Suprapubic skin (tissue), 4 donors: ENCODE data around the gene UBE2N. TPM values are rescaled to one million over a fixed set of nuclear protein-coding genes. Genes with fewer than 3 reads are reported as not detected.
"Not testable (repeated sequence)": the region's sequence is repeated elsewhere in the genome, so short reads cannot be mapped to it uniquely, and the experiment has no call there.

Experiments
- DNase-seq, 2 donors: peaks; one replicate each; pipeline ENCODE4 v3.0.0-alpha.2; 2019; ENCODE audit warnings: low spot score in 2 of 2
- H3K27ac ChIP-seq: fragments of 200-600 bp; sonication (generic); one replicate; pipeline ENCODE4 v1.5.1; 2019
- H3K27me3 ChIP-seq: fragments of 200-600 bp; sonication (generic); one replicate; pipeline ENCODE4 v1.5.1; 2019
- H3K36me3 ChIP-seq: fragments of 200-600 bp; sonication (generic); one replicate; pipeline ENCODE4 v1.5.1; 2019
- H3K4me1 ChIP-seq: fragments of 200-600 bp; sonication (generic); one replicate; pipeline ENCODE4 v1.5.1; 2019
- H3K4me3 ChIP-seq: fragments of 200-600 bp; sonication (generic); one replicate; pipeline ENCODE4 v1.5.1; 2019; ENCODE audit warnings: mild to moderate bottlenecking
- H3K9me3 ChIP-seq: fragments of 200-600 bp; sonication (generic); one replicate; pipeline ENCODE4 v1.5.1; 2019
- EP300 ChIP-seq: sonication (generic); formaldehyde crosslinking; IDR thresholded peaks from one replicate; pipeline ENCODE4 v1.6.1; 2017; ENCODE audit warnings: antibody characterized with exemption
- POLR2A ChIP-seq, 2 donors: fragments of 450-650 bp; IDR thresholded peaks; one replicate each; pipeline ENCODE4 v1.6.1; 2017; ENCODE audit warnings: antibody characterized with exemption in 2 of 2, mild to moderate bottlenecking in 2 of 2, moderate library complexity in 2 of 2
- POLR2AphosphoS5 ChIP-seq, 3 donors: sonication (generic); formaldehyde crosslinking; IDR thresholded peaks; one replicate each; pipeline ENCODE4 v1.6.1; 2017; ENCODE audit warnings: antibody characterized with exemption in 3 of 3
- WGBS: methylation state at CpG from one replicate; pipeline ENCODE4 v1.1.5; 2018; 5-methylcytosine and 5-hydroxymethylcytosine counted together
- total RNA-seq, 4 donors: library from RNA; depleted of rRNA; stranded (reverse); fragments of >200 nt; gene quantifications; one replicate each; pipeline ENCODE4 v1.1.0, GENCODE V29; 2016
- TF ChIP-seq, protein P1 (sequence below), 2 donors: fragments of 200-600 bp in 1 of 2; fragments of 450-650 bp in 1 of 2; sonication (generic) in 1 of 2; IDR thresholded peaks; one replicate each; pipeline ENCODE4 v1.5.1; 2016 to 2019; ENCODE audit warnings: antibody characterized with exemption in 2 of 2, mild to moderate bottlenecking in 1 of 2, moderate library complexity in 1 of 2

Gene UBE2N
- total RNA-seq, 4 donors from 2014 or later, result 23.1 to 71.3 (median 54.3) TPM

DNA sequence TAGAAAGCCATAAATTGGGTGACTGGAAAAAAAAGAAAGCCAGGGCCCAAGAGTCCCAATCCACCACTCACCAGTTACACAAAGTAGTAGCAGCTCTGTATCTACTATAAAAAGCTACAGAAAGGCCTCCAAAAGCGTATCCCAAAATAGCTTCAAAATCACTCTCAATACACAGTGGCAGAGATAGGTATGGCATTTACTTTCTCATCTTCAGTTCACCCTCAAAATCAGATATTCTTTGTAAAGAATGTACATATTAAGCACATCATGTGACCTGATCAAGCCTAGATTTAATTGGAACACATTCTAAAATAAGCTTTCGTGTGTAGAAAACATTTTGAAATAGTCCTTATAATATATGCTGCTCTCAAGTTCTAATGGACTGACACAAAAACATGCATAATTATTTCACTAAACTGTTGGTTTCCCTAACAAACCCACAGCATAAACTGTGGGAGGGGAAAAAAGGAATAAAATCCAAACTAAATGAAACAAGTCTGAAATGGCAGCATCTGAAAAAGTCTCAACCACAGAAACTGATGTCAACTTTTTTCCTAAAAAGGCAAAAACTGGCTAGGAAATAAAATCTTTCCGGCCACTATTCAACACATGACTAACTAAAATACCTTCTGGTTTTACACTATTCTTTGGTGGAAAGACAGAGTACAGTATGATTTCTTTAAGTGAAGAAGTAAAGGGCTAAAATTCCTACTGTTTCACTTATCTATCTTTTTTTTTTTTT, 25.9 kb downstream of the UBE2N start:
- Histone ChIP-seq H3K27me3 (no peaks in the 10 kb centered on the region), H3K9me3 (no peaks in the 10 kb centered on the region), H3K4me3 (no peak overlapping the region), H3K27ac (no peak overlapping the region), H3K36me3 (peaks cover 2% of the 10 kb centered on the region), H3K4me1 (peaks cover 47% of the 10 kb centered on the region)
- 69% methylated on average over 3 of the region's 3 CpGs for WGBS
- TF ChIP-seq EP300 (no peak), POLR2AphosphoS5 (IDR thresholded peaks at IDR 0.05) (no peak), POLR2A (IDR thresholded peaks at IDR 0.05) (no peak)
- TF ChIP-seq, protein P1, sequence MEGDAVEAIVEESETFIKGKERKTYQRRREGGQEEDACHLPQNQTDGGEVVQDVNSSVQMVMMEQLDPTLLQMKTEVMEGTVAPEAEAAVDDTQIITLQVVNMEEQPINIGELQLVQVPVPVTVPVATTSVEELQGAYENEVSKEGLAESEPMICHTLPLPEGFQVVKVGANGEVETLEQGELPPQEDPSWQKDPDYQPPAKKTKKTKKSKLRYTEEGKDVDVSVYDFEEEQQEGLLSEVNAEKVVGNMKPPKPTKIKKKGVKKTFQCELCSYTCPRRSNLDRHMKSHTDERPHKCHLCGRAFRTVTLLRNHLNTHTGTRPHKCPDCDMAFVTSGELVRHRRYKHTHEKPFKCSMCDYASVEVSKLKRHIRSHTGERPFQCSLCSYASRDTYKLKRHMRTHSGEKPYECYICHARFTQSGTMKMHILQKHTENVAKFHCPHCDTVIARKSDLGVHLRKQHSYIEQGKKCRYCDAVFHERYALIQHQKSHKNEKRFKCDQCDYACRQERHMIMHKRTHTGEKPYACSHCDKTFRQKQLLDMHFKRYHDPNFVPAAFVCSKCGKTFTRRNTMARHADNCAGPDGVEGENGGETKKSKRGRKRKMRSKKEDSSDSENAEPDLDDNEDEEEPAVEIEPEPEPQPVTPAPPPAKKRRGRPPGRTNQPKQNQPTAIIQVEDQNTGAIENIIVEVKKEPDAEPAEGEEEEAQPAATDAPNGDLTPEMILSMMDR (IDR thresholded peaks at IDR 0.05), result no peak
- no peak for DNase-seq

DNA sequence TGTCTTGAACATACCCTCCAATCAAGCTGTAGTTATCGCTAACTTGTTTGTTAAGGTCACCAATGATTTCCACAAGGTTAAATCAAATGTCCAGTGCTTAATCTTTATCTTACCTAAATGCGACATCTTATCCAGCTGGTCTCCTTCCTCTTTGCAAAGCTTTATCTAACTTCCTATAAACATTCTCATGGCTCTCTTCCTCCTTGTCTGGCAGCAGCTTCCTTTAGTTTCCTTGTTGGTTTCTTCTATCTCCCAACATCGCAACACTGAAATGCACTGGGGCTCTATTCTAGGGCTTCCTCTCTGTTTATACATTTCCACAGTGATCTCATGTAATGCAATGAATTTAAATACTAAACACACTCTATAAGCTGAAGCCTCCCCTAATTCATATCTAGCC, 28.7 kb downstream of the UBE2N start:
- no peak overlapping the region for H3K4me3 ChIP-seq
- no peak overlapping the region for H3K27ac ChIP-seq
- H3K9me3 ChIP-seq, result no peaks in the 10 kb centered on the region
- TF ChIP-seq POLR2AphosphoS5 (IDR thresholded peaks at IDR 0.05) (no peak), POLR2A (IDR thresholded peaks at IDR 0.05) (no peak), EP300 (no peak)
- TF ChIP-seq, protein P1 (IDR thresholded peaks at IDR 0.05), result no peak
- H3K4me1 ChIP-seq, result peaks cover 46% of the 10 kb centered on the region
- peaks cover 10% of the 10 kb centered on the region for H3K36me3 ChIP-seq
- no peak for DNase-seq
- WGBS, result 77% methylated on average over 3 of the region's 3 CpGs
- H3K27me3 ChIP-seq, result no peaks in the 10 kb centered on the region

DNA sequence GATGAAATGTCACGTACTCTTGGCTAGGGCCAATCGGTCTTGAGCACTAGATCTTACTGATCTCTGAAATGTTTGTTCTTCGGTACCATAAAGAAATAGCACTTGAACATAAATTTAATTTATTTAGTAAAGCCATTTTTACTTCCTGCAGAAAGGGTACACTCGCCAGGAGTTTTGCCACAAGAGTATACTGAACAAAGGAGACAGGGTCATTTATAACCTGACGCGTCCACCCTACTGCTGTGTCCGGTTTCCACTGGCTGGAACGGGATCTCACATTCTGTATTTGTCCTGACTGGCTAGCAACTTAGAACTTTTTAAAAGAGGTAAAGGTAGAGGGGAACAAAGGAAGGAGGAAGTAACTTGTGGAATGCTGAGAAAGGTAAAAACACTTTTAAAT, 29.4 kb downstream of the UBE2N start:
- WGBS, result 84% methylated on average over 8 of the region's 8 CpGs
- H3K4me1 ChIP-seq, result peaks cover 46% of the 10 kb centered on the region

DNA sequence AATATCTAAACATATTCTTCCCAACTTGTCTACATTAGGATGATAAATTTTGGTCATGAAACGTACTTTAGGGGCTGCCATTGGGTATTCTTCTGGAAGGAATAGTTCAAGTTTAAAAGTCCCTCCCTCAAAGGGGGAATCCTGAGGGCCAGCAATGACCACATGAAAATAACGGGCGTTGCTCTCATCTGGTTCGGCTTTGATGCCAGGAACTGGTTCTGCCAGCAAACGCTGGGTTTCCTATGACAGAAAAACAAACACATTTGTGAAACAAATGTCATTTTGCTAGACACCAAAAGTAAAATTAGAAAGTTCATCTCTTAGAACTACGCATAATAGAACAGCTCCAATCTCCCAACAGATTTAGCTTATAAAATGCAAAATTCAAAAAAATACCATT, 30.7 kb downstream of the UBE2N start:
- not testable (repeated sequence) for H3K4me3 ChIP-seq, DNase-seq, H3K9me3 ChIP-seq, H3K27me3 ChIP-seq
- WGBS, result 46% methylated on average over 6 of the region's 6 CpGs
- Histone ChIP-seq H3K27ac (peak overlapping the region; percentile 18), H3K4me1 (peaks cover 46% of the 10 kb centered on the region), H3K36me3 (peaks cover 21% of the 10 kb centered on the region)

More for the DNA sequence above, 29.4 kb downstream of the UBE2N start:
- H3K4me3 ChIP-seq, DNase-seq, H3K9me3 ChIP-seq, H3K27ac ChIP-seq, H3K27me3 ChIP-seq: not testable (repeated sequence)
- H3K36me3 ChIP-seq, result peaks cover 13% of the 10 kb centered on the region

DNA sequence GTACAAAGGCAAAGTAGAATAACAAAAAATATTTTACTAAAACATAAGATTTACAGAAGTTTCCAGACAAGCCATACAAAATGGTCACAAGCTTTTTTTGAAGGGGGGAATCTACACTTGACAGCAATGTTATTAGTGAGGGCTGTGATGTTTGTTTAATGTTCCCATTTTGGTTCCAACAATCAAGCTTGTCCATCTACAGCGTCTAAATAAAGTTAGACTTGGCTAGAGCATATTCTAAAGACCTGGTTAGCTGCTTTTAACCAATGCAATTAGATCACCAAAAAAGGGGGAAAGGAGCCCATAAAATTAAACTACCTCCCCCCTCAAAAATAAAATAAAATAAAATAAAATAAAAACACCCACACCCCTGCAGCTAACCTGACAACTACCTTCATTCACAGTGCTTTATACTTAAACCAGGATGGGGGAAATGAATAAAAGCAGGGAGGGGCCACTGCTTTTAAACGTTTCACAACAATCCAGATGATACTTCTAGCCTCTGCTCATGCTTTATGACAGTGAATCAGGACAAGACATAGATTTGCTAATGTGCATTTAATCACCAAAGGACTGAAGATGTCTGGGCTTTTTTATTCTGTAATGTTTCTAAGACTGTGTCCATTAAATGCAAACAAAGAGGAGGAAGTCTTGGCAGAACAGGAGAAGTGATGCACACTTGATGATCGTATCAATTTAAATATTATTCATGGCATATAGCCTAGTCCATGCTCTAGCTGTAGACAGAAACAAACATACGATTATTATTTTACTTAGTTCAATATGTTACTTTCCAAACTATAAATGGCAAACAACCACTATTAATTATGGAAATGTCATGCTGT, 32.2 kb downstream of the UBE2N start:
- 53% methylated on average over 4 of the region's 4 CpGs for WGBS
- H3K4me1 ChIP-seq, result peaks cover 41% of the 10 kb centered on the region
- H3K9me3 ChIP-seq, H3K27ac ChIP-seq, H3K4me3 ChIP-seq, DNase-seq, H3K27me3 ChIP-seq: not testable (repeated sequence)
- H3K36me3 ChIP-seq, result peaks cover 21% of the 10 kb centered on the region

DNA sequence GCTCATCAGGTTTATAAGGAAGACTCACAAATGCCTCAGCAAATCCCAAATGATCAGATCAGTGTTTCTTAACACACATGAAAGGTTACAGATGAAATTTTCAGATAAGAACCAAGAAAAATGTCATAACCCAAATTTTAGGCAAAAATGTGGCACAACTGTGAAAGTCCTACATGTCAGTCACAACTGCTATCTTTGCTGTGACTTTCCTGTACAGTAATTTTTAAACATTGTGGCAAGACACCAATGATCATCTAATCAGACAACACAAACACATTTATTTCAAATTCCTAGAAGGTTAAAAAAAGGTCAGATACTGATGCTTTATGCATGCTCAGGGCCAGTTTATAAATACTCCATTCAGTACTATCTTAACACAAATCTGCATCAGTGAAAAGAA, 32.9 kb downstream of the UBE2N start:
- Histone ChIP-seq H3K4me1 (peaks cover 49% of the 10 kb centered on the region), H3K27ac (no peak overlapping the region), H3K27me3 (no peaks in the 10 kb centered on the region), H3K36me3 (peaks cover 21% of the 10 kb centered on the region), H3K4me3 (no peak overlapping the region), H3K9me3 (no peaks in the 10 kb centered on the region)
- no peak for DNase-seq
- TF ChIP-seq POLR2A (IDR thresholded peaks at IDR 0.05) (no peak), POLR2AphosphoS5 (IDR thresholded peaks at IDR 0.05) (no peak), EP300 (no peak)
- TF ChIP-seq, protein P1 (IDR thresholded peaks at IDR 0.05), result no peak
